Adrenal gland (tissue), 5 donors: ENCODE data around the gene DCPS.

Experiments
- POLR2A ChIP-seq, 2 donors: fragments of 450-650 bp; IDR thresholded peaks; one replicate each; pipeline ENCODE4 v1.6.1; 2017; ENCODE audit warnings: antibody characterized with exemption in 2 of 2, mild to moderate bottlenecking in 2 of 2, moderate library complexity in 1 of 2
- TF ChIP-seq, protein P1 (sequence below), 6 experiments: fragments of 450-650 bp in 4 of 6; fragments of 200-600 bp in 2 of 6; sonication (generic) in 1 of 6; IDR thresholded peaks; 1 replicate in 5 of 6; 2 replicates in 1 of 6; pipeline versions ENCODE4 v1.5.1 to v1.8.0; 2016 to 2021; ENCODE audit warnings: antibody characterized with exemption in 6 of 6, mild to moderate bottlenecking in 2 of 6, moderate library complexity in 1 of 6
- donor health status: DM: no; HTN: no; CAD: no.

DNA sequence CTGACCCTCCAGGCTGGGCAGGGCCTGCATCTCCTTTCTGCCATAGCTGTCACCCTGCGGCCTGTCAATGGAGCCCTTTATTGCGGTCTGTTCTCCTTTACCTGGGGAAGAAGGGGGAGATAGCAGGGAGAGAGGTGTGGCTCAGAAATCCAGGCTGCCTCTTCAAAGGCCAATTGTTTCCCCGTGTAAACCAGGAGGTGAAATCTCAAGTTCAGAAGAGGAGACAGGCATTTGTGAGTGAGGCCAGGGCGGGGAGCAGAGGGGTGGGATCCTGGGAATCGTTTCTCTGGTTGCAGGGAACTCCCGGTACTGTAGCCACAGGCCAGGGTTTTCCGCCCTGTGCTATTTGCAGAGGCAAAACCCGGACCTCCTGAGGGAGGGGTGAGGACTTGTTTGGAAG, 9.1 kb downstream of the DCPS start:
- TF ChIP-seq, protein P1, sequence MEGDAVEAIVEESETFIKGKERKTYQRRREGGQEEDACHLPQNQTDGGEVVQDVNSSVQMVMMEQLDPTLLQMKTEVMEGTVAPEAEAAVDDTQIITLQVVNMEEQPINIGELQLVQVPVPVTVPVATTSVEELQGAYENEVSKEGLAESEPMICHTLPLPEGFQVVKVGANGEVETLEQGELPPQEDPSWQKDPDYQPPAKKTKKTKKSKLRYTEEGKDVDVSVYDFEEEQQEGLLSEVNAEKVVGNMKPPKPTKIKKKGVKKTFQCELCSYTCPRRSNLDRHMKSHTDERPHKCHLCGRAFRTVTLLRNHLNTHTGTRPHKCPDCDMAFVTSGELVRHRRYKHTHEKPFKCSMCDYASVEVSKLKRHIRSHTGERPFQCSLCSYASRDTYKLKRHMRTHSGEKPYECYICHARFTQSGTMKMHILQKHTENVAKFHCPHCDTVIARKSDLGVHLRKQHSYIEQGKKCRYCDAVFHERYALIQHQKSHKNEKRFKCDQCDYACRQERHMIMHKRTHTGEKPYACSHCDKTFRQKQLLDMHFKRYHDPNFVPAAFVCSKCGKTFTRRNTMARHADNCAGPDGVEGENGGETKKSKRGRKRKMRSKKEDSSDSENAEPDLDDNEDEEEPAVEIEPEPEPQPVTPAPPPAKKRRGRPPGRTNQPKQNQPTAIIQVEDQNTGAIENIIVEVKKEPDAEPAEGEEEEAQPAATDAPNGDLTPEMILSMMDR (IDR thresholded peaks at IDR 0.05), result no peak
- TF ChIP-seq POLR2A (IDR thresholded peaks at IDR 0.05), result no peak
